ENCODE results near the gene UPK3BL1. TPM values are rescaled to one million over a fixed set of nuclear protein-coding genes. Genes with fewer than 3 reads are reported as not detected.
"Not testable (repeated sequence)": the region's sequence is repeated elsewhere in the genome, so short reads cannot be mapped to it uniquely, and the experiment has no call there.

UPK3BL1 gene
- total RNA-seq, 6 donors from 2014 or later = 17.0 to 99.3 (median 30.0) TPM

DNA sequence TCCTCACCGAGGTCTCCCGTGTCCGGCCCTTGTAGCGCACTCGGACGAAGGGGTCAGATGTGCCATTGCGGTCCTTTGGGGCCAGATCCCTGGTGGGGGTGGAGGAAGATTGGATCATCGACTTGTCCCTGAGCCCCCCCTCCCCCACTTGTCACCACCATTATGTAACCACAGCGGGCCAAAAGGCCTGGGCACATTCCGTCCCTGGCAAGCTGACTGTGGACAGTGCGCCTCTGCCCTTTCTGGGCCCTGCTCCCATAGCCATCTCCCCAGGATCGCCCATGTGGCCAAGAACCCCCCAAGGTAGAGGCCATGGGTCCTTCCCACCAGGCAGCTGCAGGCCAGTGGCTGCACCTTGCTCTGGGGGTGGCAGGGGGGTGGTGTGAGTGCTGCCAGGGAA lies 40.3 kb downstream of the UPK3BL1 start:
- H3K4me1 ChIP-seq, H3K27ac ChIP-seq, H3K36me3 ChIP-seq, H3K4me3 ChIP-seq, H3K27me3 ChIP-seq, DNase-seq, H3K9me3 ChIP-seq: not testable (repeated sequence)
- WGBS, 2 donors = no CpG with 5 or more reads among the region's 12 CpGs
- peak in 1 of 2 donors; percentile 8 for ATAC-seq (ENCODE audit: low FRiP score in 2 of 2)

DNA sequence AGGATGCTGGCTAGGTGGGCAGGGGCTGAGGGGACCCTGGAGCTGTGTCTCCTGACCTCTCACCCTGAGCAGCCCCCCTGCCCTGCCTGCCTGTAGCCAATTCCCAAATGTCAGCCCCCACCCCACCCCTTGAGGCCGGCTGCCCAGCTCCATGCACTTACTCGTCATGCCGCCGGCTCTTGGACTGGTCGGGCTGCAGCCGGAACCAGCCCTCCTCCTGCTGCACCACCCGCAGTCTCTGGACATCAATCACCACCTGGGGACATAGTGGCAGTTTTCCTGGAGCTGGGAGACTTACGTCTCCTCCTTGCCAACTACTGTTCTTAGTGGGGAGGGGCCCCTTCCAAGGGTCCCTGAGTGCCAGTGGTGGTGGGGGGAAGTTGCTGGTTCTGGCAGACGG lies 42.9 kb downstream of the UPK3BL1 start:
- not testable (repeated sequence) for H3K4me1 ChIP-seq; ATAC-seq (ENCODE audit: low FRiP score in 2 of 2); DNase-seq; H3K9me3 ChIP-seq; H3K36me3 ChIP-seq; H3K4me3 ChIP-seq; H3K27ac ChIP-seq; H3K27me3 ChIP-seq
- WGBS, 2 donors = no CpG with 5 or more reads among the region's 9 CpGs

DNA sequence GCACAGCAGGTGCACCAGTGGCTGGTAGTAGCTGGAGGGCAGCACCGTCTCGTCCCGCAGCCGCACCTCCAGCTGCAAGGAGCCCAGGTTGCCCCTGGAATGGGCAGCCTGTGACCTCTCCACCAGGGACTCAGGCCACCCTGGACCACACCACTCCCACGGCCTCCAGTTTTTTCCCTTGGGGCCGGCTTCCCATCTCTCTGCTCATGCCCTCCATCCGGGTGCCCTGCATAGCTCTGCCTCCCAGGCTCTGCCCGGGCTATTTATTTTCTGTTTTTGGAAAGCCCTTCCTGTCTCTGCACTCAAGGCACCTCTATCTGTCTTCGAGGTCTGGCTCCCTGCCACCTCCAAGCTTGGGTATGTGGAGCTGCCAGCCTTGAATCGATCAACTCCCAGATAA lies 46.6 kb downstream of the UPK3BL1 start:
- H3K4me1 ChIP-seq; H3K36me3 ChIP-seq; DNase-seq; H3K9me3 ChIP-seq; H3K4me3 ChIP-seq; H3K27ac ChIP-seq; ATAC-seq (ENCODE audit: low FRiP score in 2 of 2); H3K27me3 ChIP-seq: not testable (repeated sequence)
- whole genome bisulfite sequencing, 2 donors = 79 to 83% methylated on average over 1 to 5 of the region's 10 CpGs

DNA sequence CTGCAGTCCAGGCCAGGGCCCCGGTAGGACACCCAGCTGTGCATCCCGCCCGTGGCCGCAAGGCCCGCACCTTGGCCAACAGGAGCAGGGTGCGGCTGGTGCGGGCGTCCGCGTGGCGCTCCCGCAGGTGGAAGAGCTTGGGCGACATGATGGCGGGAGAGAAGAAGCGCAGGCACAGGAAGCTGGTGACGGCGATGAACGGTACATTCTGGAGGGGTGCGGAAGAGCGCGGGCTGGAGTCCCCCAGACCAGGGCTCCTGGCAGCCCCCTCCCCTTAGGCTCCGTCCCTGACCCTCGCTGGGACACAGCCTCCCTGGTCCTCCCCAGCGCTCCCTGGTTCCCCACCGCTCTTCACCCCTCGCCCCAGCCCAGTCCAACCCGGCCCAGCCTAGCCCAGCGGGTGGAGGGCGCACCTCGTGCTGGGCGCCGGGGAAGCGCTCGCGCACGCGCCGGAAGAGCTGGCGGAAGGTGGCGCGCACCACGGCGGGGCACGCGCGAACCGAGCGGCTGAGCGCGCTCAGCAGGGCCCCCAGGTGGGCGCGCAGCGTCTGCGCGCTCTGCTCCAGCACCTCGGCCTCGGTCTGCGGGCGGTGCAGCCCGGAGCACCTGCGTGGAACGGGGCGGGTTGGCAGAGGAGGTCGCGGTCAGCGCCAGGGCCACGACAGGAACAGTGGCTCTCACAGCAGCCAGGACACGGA lies 48.8 kb downstream of the UPK3BL1 start:
- H3K36me3 ChIP-seq, DNase-seq, H3K4me3 ChIP-seq, H3K27me3 ChIP-seq, H3K27ac ChIP-seq, H3K9me3 ChIP-seq, H3K4me1 ChIP-seq: not testable (repeated sequence)
- WGBS, 2 donors = no CpG with 5 or more reads among the region's 68 CpGs
- peak; percentile 0 to 63 for ATAC-seq (ENCODE audit: low FRiP score in 2 of 2)

- ATAC-seq (ENCODE audit: low FRiP score in 2 of 2) (peak; percentile 90 to 93), DNase-seq (peak; percentile 86)
- WGBS, 2 donors = 40 to 47% methylated on average over 9 of the region's 26 CpGs
- H3K4me3 ChIP-seq, H3K36me3 ChIP-seq, H3K4me1 ChIP-seq, H3K9me3 ChIP-seq, H3K27me3 ChIP-seq, H3K27ac ChIP-seq: not testable (repeated sequence)
Observed at GRCh38 chr7:102592477-102593019, 50.0 kb downstream of the UPK3BL1 start.

- not testable (repeated sequence) for H3K36me3 ChIP-seq, DNase-seq, H3K27me3 ChIP-seq, H3K4me3 ChIP-seq, H3K27ac ChIP-seq, H3K9me3 ChIP-seq, H3K4me1 ChIP-seq
- no CpG with 5 or more reads among the region's 9 CpGs for WGBS, 2 donors
- peak; percentile 46 to 88 for ATAC-seq (ENCODE audit: low FRiP score in 2 of 2)
Observed at GRCh38 chr7:102589857-102590256, 52.7 kb downstream of the UPK3BL1 start.

Small RNA genes within 50 kb of the gene (small RNA-seq; reads per million reads assigned to genes)
- gene AC105052.3 (0 reads per million in 4 donors), gene UPK3BL1 (0 reads per million in 4 donors)

Other genes starting within 250 kb of the UPK3BL1 start
- gene PRKRIP1, start 246.4 kb downstream of the UPK3BL1 start, total RNA-seq = 10 to 100 TPM; 17.8 to 80.7 (median 23.0) TPM
- 10 to 100 TPM in 5 of 6 donors, 1 to 10 TPM in 1; 9.4 to 35.2 (median 30.5) TPM for gene ORAI2, start 209.2 kb downstream of the UPK3BL1 start, total RNA-seq
- 10 to 100 TPM; 10.4 to 34.2 (median 18.2) TPM for gene ALKBH4, start 177.9 kb downstream of the UPK3BL1 start, total RNA-seq
- gene LRWD1, start 177.8 kb downstream of the UPK3BL1 start, total RNA-seq = 10 to 100 TPM; 13.2 to 33.8 (median 31.6) TPM
- gene POLR2J, start 163.9 kb downstream of the UPK3BL1 start, total RNA-seq = 10 to 100 TPM; 15.2 to 37.1 (median 26.6) TPM
- 10 to 100 TPM in 4 of 6 donors, 1 to 10 TPM in 2; 4.8 to 31.6 (median 22.3) TPM for gene RASA4B, start 125.0 kb downstream of the UPK3BL1 start, total RNA-seq
- gene UPK3BL2, start 99.1 kb downstream of the UPK3BL1 start, total RNA-seq = 10 to 100 TPM in 4 of 6 donors, 1 to 10 TPM in 2; 3.0 to 30.4 (median 16.6) TPM
- gene SPDYE2, start 91.6 kb downstream of the UPK3BL1 start, total RNA-seq = 1 to 10 TPM in 1 of 6 donors, under 1 TPM in 1, not detected in 4; 0.23 to 1.1 TPM
- 100 to 1,000 TPM in 1 of 6 donors, 10 to 100 TPM in 5; 17.2 to 147 (median 32.8) TPM for gene POLR2J3, start 70.2 kb downstream of the UPK3BL1 start, total RNA-seq
- 100 to 1,000 TPM in 1 of 6 donors, 10 to 100 TPM in 4, 1 to 10 TPM in 1; 8.7 to 132 (median 41.7) TPM for gene RASA4, start 26.0 kb downstream of the UPK3BL1 start, total RNA-seq
- gene SPDYE2B, start 7.5 kb upstream of the UPK3BL1 start, total RNA-seq = not detected
- gene POLR2J2, start 28.9 kb upstream of the UPK3BL1 start, total RNA-seq = 10 to 100 TPM in 2 of 6 donors, 1 to 10 TPM in 4; 2.1 to 24.3 (median 5.6) TPM
- 10 to 100 TPM in 5 of 6 donors, 1 to 10 TPM in 1; 6.2 to 55.5 (median 13.5) TPM for gene FAM185A, start 106.2 kb upstream of the UPK3BL1 start, total RNA-seq